22Rv1 (cell line): Measurements from ENCODE around the gene GEN1.

ENCODE experiments used
- CTCF ChIP-seq: fragments of 450-650 bp; IDR thresholded peaks from 2 replicates; pipeline ENCODE4 v1.5.1; 2017; ENCODE audit warnings: mild to moderate bottlenecking
- ZFX ChIP-seq: fragments of 450-650 bp; IDR thresholded peaks from 2 replicates; pipeline ENCODE4 v1.6.1; 2017; ENCODE audit warnings: antibody characterized with exemption, borderline replicate concordance

DNA sequence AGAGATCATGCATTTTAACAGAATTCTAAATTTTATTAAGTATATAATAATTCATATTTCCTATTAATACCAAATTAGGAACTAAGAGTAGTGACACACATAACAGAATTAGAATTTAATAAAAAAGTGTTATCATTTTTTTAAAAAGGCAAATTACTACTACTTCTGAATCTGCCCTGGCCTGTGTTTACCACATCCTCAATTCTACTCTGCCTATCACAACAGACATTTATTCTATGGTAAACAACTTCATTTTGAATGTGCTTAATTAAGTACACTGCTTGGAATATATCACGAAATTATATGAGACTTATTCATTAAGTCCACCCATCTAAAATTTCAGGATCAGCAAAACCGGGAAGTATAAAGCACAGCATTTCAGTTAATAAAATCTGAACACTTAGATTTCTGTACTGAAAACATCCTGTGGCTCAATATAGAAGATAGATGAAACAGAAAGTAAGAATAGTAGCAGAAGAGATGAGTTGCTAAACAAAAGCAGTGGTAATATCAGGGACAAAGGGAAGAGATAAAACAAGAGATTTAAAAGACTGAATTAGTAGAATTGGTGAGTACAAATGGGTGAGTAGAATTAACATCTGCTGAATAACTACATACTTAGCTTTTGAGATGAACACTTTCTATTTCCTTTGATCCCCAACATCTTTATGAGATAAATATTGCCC, 4.0 kb upstream of the GEN1 start:
- TF ChIP-seq CTCF: no peak
- TF ChIP-seq ZFX: no peak
